ENCODE data around the gene ARSA.
"Not testable (repeated sequence)": the region's sequence is repeated elsewhere in the genome, so short reads cannot be mapped to it uniquely, and the experiment has no call there.

Gene ARSA

DNA sequence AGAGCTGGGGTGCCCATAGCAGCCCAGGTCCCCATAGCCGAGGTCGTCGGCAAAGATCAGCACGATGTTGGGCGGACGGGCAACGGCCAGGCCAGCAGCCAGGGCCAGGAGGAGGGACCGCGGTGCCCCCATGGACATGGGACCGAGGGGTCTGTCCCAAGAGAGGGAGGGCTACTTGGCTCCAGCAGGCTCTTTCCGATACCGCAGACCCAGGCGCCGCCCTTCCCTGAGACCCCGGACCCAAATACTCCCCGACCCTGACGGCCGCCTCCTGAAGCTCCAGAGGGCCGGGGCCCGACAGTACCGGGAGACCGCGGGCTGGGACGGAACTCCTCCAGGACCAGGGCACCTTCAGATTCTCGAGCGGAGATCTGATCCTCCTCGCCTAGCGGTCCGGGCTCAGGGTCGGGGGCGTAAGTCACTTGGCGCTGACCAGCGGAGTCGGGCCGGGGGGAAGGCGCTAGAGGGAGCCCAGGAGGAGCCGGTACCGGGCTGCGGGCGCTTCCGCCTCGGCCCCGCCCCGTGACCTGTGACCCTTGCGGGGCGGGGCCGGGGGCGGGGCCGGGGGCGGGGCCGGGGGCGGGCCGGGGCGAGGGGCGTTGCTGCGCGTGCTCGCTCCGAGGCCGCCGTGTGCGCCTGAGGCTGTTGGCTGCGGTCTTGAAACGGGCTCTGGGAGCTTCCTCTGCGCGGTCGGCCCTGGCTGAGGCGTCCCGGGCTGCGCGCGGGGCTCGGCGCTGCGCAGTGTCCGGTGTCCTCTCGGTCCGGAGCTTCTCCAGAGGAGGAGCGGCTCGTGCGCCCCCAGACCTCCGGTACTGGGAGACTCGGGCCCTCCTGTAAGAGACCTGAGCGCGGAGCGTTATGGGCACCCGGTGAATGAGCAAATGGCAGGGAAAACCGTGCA is at the start of gene ARSA:
ARSA (minus strand) TSS at position 511 of the 901 bp plus-strand sequence; CDS start at position 138, 373 bp downstream.
- DNase-seq, result peak; percentile 80

DNA sequence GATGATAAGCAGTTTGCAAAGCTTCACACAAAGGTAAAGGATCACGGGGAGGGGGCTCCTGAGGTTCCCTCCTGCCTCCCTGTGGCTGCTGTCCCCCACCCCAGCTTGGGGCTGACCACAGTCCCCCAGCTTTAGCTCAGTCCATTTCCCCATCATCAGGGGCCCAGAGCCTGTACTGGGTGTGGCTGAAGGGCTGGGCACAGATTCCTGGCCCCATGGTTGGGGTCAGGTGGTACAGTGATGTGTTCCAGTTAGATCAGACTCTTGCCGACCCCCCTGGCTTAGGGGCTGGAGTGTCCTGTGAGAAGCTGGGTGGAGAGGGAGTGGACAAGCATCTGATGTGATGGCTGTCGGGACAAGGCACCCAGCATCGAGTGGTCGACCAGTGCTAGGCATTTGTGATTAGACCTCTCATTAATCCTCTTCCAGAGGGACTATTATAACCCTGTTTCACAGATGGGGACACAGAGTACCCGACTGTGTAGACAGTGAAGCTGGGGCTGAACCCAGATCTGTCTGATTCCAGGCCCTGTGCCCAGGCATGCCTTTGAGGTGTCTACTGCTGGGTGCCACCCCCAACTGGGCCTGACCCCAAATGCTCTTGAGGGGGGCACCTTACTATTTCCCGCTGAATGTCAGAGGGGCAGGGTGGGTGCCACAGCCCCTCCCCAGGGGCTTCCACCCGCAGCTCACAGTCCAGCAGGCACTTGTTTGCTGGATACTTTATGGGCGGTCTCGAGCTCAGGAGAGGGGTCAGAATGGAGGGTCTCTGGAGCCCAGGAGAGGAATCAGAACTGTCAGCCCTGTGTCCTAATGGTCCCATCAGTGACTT is 48.9 kb upstream of the ARSA start:
- no peak for DNase-seq

GRCh38 chr22:50676180-50676636 is 48.3 kb upstream of the ARSA start:
- DNase-seq, result no peak

GRCh38 chr22:50675553-50676179 is 47.7 kb upstream of the ARSA start:
- no peak for DNase-seq

GRCh38 chr22:50674606-50675552 is 46.9 kb upstream of the ARSA start:
- DNase-seq, result peak; percentile 13

DNA sequence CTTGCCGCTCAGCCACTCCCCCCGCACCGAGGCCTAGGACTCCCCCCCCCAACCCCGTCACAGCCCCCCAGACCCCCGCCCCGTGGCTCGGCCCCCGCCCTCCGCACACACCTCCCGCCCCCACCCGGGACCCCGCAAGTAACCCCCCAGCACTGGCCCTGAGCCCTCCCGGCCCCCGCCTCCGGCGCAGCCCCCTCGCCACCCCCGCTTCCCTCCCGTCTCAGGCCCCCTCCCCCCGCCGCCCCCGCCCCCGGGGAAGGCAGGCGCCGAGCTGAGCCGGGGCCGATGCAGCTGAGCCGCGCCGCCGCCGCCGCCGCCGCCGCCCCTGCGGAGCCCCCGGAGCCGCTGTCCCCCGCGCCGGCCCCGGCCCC is 46.2 kb upstream of the ARSA start:
- DNase-seq, result no peak

DNA sequence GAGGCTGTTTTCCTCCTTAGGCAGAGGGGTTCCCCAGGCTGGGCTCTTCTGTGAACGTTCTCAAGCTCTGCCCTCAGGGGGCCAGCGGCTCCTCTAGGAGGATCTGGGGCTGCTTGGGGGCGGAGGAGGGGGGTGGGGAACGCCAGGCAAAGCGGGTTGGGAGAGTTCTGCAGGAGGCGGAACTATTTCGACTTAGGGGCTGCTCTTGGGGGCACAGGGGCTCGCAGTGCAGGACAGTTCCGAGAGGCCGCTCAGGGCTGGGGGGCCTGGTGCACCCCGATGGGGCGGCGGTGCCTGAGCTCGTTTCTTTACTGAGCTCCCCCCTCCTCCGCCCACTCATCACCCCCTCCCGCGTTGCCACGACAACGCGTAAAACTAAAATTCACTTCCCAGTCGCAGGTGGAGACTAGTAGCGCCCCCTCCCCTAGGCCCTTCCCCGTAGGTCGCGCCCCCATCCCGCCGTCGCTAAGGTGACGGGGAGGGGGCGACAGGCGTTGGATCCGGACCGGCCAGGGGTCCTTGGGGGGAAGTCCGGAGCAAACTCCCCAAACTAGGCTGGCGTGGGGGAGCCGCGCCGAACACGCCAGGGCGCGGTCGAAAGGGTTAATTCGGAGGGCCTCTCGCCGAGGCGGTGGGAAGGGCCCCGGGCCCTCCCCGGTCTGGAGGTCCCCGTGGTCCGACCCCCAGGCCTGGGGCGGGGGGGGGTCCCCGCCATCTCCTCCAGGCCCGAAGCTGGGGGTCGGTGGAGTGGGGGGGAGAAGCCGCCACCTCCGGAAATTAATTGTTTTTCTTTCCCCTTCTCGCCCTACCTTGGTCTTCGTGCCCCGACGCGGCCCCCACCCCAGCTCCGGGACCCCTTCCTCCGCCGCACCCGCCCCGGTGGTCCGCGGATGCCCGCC is 45.5 kb upstream of the ARSA start:
- DNase-seq, result no peak

DNA sequence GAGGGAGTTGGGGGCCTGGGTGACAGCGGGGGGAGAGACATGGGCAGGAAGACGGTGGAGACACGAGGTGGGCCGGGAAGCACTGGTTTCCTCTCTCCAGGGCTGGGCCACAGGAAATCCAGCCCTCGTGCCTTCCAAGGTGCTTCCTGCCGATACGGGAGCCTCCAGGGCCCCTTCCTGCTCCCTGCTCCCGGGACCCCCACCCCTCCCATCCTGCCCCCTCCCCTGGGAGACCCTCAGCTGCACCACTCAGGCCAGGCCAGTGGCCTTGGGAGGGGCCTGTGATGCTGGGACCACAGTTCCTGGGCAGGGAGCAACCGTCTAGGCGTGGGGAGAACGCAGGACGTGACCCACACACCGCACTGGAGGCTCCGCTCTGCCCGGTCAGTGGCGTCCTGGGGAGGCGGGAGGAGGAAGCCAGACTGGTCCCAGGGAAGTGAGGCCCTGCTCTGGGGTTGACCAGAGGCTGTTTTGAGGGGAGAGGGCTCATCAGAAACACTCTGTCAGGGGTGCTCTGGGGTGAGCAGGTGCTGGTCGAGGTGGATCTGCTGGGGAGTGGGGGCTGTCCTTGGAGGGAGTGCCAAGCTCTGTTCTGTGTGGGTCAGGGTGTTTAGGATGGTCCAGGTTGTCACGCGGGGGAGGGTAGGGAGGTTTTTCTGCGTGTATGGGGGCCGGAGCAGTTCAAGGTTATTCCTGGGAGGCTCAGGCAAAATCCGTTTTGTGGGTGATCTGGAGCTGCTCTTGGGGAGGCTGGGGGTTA is 44.7 kb upstream of the ARSA start, which contains the start of gene SHANK3:
SHANK3 (plus strand) TSS at position 353 of the 760 bp plus-strand sequence.
- DNase-seq, result no peak

DNA sequence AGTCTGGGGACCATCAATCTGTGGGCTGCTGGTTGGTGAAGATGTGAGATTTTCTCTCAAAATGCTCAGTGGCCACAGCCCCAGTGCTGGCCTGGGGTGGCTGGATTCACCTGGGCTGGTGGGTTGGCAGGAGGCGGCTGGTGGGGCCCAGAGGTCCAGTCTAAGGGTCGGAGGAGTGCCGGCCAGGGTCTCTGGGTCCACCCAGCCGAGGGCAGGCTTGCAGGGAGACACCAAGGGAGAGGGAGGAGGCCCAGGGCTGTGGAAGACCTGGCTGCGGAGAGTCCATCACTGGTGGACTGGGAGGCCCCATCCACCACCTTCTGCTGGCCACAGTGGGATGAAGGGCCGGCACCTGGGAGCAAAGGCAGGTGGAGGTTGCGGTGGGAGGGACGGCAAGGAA is 44.1 kb upstream of the ARSA start:
- DNase-seq, result no peak

DNA sequence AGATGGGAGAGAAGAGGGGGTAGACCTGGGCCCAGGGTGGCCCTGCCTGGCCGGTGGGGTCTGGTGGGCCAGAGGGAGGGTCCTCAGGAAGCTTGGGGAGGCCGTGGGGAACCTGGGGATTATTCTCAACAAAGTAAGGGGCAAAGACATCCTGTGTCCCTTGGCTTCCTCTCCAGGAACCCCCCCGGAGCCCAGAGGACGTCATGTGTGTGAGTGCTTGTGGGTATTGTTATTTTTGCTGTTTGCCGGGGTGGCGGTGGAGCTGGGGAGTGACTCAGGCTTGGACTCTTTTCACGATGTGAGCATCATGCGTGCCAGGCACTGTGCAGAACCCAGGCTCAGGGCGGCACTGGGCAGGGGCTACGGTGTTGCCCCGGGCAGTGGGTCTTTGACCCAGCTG is 43.7 kb upstream of the ARSA start:
- no peak for DNase-seq

GRCh38 chr22:50670914-50671538 is 43.1 kb upstream of the ARSA start:
- DNase-seq, result no peak

GRCh38 chr22:50670513-50670912 is 42.6 kb upstream of the ARSA start:
- DNase-seq, result no peak

- DNase-seq, result no peak
Measured at GRCh38 chr22:50665738-50666137, 37.8 kb upstream of the ARSA start.

GRCh38 chr22:50665212-50665611 is 37.3 kb upstream of the ARSA start:
- DNase-seq, result no peak

GRCh38 chr22:50660306-50660705 is 32.4 kb upstream of the ARSA start:
- DNase-seq, result no peak

- not testable (repeated sequence) for DNase-seq
Measured at GRCh38 chr22:50659711-50660110, 31.8 kb upstream of the ARSA start.

- no peak for DNase-seq
Measured at GRCh38 chr22:50657925-50658324, 30.0 kb upstream of the ARSA start.

- peak; percentile 69 for DNase-seq
Measured at GRCh38 chr22:50656122-50657070, 28.4 kb upstream of the ARSA start.
